ENCODE measurements around the gene MDN1.

Gene MDN1

GRCh38 chr6:89819336-89820130 lies at the start of gene MDN1:
Gene MDN1 (minus strand): TSS chr6:89819794. CDS start chr6:89819607, 187 bp downstream.
- TF ChIP-seq CTCF (IDR thresholded peaks at IDR 0.05) = no peak

- TF ChIP-seq CTCF (IDR thresholded peaks at IDR 0.05) = no peak
Measured at GRCh38 chr6:89866024-89866678, 46.6 kb upstream of the MDN1 start.

- TF ChIP-seq CTCF (IDR thresholded peaks at IDR 0.05) = no peak
Measured at GRCh38 chr6:89862698-89863097, 43.1 kb upstream of the MDN1 start.

GRCh38 chr6:89862273-89862672 lies 42.7 kb upstream of the MDN1 start:
- TF ChIP-seq CTCF (IDR thresholded peaks at IDR 0.05) = no peak

GRCh38 chr6:89859744-89860143 lies 40.1 kb upstream of the MDN1 start:
- no peak for TF ChIP-seq CTCF (IDR thresholded peaks at IDR 0.05)

GRCh38 chr6:89858041-89858440 lies 38.4 kb upstream of the MDN1 start:
- no peak for TF ChIP-seq CTCF (IDR thresholded peaks at IDR 0.05)

GRCh38 chr6:89853068-89853467 lies 33.5 kb upstream of the MDN1 start:
- TF ChIP-seq CTCF (IDR thresholded peaks at IDR 0.05) = no peak
